PC-9 (cell line): ENCODE data around the gene YTHDC1. TPM values are rescaled to one million over a fixed set of nuclear protein-coding genes. Genes with fewer than 3 reads are reported as not detected.

Experiments used
- BruUV-seq: library from RNA; stranded (reverse); fragments of 400-500 nt; replicated peaks from 2 replicates; lab custom pipeline; 2021; lab: Mats Ljungman, UMichigan
- CTCF ChIA-PET: fragments of 300-600 bp; sonication (Branson Sonifier 250); formaldehyde crosslinking; loops from one replicate; lab custom pipeline; 2022; ENCODE audit warnings: antibody characterized with exemption; lab: Charles Lee
- POLR2A ChIA-PET: fragments of 300-600 bp; sonication (Branson Sonifier 250); formaldehyde crosslinking; loops from one replicate; lab custom pipeline; 2022; ENCODE audit warnings: antibody characterized with exemption; ENCODE audit not compliant: unreplicated experiment; lab: Charles Lee
- DNase-seq, 2 experiments: peaks; one replicate each; pipeline versions ENCODE4 v3.0.0 to v3.0.0-alpha.2; 2015 to 2022; ENCODE audit warnings: mixed read lengths in 1 of 2
- H2AFZ ChIP-seq: fragments of 200-600 bp; sonication (generic); 2 replicates; pipeline ENCODE4 v1.8.1; 2017; ENCODE audit warnings: antibody characterized with exemption
- H3F3A ChIP-seq: fragments of 200-600 bp; sonication (generic); 2 replicates; pipeline ENCODE4 v1.8.1; 2017; ENCODE audit warnings: antibody characterized with exemption, mild to moderate bottlenecking, low read depth; ENCODE audit not compliant: insufficient read depth
- H3K27ac ChIP-seq: fragments of 200-600 bp; sonication (generic); 2 replicates; pipeline ENCODE4 v1.6.1; 2016; ENCODE audit warnings: mixed run types
- H3K27me3 ChIP-seq: fragments of 200-600 bp; sonication (generic); 2 replicates; pipeline ENCODE4 v1.6.1; 2016; ENCODE audit warnings: low read depth, mixed run types; ENCODE audit not compliant: insufficient read depth
- H3K36me3 ChIP-seq: fragments of 200-600 bp; sonication (generic); 2 replicates; pipeline ENCODE4 v1.6.1; 2016; ENCODE audit warnings: low read depth, mixed run types
- H3K4me1 ChIP-seq: fragments of 200-600 bp; sonication (generic); replicated peaks from 2 replicates; pipeline ENCODE4 v1.6.1; 2016; ENCODE audit warnings: mixed run types; ENCODE audit not compliant: insufficient read depth
- H3K4me2 ChIP-seq: fragments of 200-600 bp; sonication (generic); 2 replicates; pipeline ENCODE4 v1.6.1; 2017; ENCODE audit warnings: mixed run types
- H3K4me3 ChIP-seq: fragments of 200-600 bp; sonication (generic); 2 replicates; pipeline ENCODE4 v1.6.1; 2016; ENCODE audit warnings: mixed run types
- H3K79me2 ChIP-seq: fragments of 200-600 bp; sonication (generic); 2 replicates; pipeline ENCODE4 v1.6.1; 2017; ENCODE audit warnings: low read depth, mixed run types
- H3K9me2 ChIP-seq: fragments of 200-600 bp; sonication (generic); 2 replicates; pipeline ENCODE4 v1.8.1; 2017; ENCODE audit warnings: mild to moderate bottlenecking; ENCODE audit not compliant: insufficient read depth
- H3K9me3 ChIP-seq: fragments of 200-600 bp; sonication (generic); 2 replicates; pipeline ENCODE4 v1.8.1; 2016; ENCODE audit warnings: low read depth; ENCODE audit not compliant: insufficient read depth
- H4K20me1 ChIP-seq: fragments of 200-600 bp; sonication (generic); 2 replicates; pipeline ENCODE4 v1.8.1; 2017; ENCODE audit not compliant: insufficient read depth
- CTCF ChIP-seq: fragments of 200-600 bp; sonication (generic); conservative IDR thresholded peaks from 2 replicates; pipeline ENCODE4 v1.6.1; 2017; ENCODE audit warnings: mixed run types, antibody characterized with exemption, mild to moderate bottlenecking, moderate library complexity
- EZH2 ChIP-seq: fragments of 200-600 bp; sonication (generic); IDR thresholded peaks from 2 replicates; pipeline ENCODE4 v1.8.0; 2017; ENCODE audit warnings: antibody characterized with exemption, low read depth
- intact Hi-C: fragments of 100-400 bp; cut with micrococcal nuclease; formaldehyde crosslinking; loops from one replicate; pipeline ENCODE4 v1.10.0; 2022; ENCODE audit not compliant: unreplicated experiment
- total RNA-seq: library from RNA; stranded (reverse); gene quantifications from 2 replicates; pipeline ENCODE4 v1.2.3, GENCODE V29; 2021

Gene YTHDC1
- total RNA-seq, 1 experiment from 2014 or later = 83.6 TPM

GRCh38 chr4:68278029-68278428 is 71.9 kb downstream of the YTHDC1 start:
- H3K27ac ChIP-seq = no peak overlapping the region
- POLR2A ChIA-PET = no interaction called here

GRCh38 chr4:68277627-68278026 is 72.3 kb downstream of the YTHDC1 start:
- no TSS peak for BruUV-seq

More at GRCh38 chr4:68278029-68278428, 71.9 kb downstream of the YTHDC1 start:
- CTCF ChIA-PET = no interaction called here
- Histone ChIP-seq H3K27me3 (no peaks in the 10 kb centered on the region), H3K9me3 (no peaks in the 10 kb centered on the region), H3K9me2 (no peaks in the 10 kb centered on the region), H2AFZ (no peak overlapping the region), H4K20me1 (no peaks in the 10 kb centered on the region), H3K4me1 (no peaks in the 10 kb centered on the region), H3K4me3 (no peak overlapping the region), H3F3A (no peaks in the 10 kb centered on the region), H3K36me3 (no peaks in the 10 kb centered on the region), H3K4me2 (no peak overlapping the region), H3K79me2 (no peaks in the 10 kb centered on the region)
- no peak for DNase-seq
- no TSS peak for BruUV-seq
- TF ChIP-seq EZH2 = no peak
- no peak for TF ChIP-seq CTCF
- intact Hi-C loops = no loop called here

GRCh38 chr4:68272860-68273259 is 77.0 kb downstream of the YTHDC1 start:
- Histone ChIP-seq H4K20me1 (no peaks in the 10 kb centered on the region), H3K9me2 (no peaks in the 10 kb centered on the region), H3K4me2 (no peak overlapping the region), H3K36me3 (no peaks in the 10 kb centered on the region), H3F3A (no peaks in the 10 kb centered on the region), H3K79me2 (no peaks in the 10 kb centered on the region), H3K9me3 (no peaks in the 10 kb centered on the region), H3K4me3 (no peak overlapping the region), H3K27me3 (no peaks in the 10 kb centered on the region), H3K4me1 (no peaks in the 10 kb centered on the region), H2AFZ (no peak overlapping the region), H3K27ac (no peak overlapping the region)
- ChIA-PET POLR2A (no interaction called here), CTCF (interaction anchor here (1.0 kb wide), 1 partner anchor 103 kb away, joined by 3 read pairs; no protein-coding TSS in a partner anchor)
- BruUV-seq = no TSS peak
- TF ChIP-seq CTCF (no peak), EZH2 (no peak)
- intact Hi-C loops = loop anchor here (1.0 to 5.0 kb wide), 2 partner anchors 103 to 899 kb away; no protein-coding TSS in a partner anchor
- no peak for DNase-seq

More at GRCh38 chr4:68277627-68278026, 72.3 kb downstream of the YTHDC1 start:
- Histone ChIP-seq H3K4me3 (no peak overlapping the region), H3K27me3 (no peaks in the 10 kb centered on the region), H3K9me2 (no peaks in the 10 kb centered on the region), H3K79me2 (no peaks in the 10 kb centered on the region), H3K9me3 (no peaks in the 10 kb centered on the region), H3K27ac (no peak overlapping the region), H3K4me2 (no peak overlapping the region), H3K36me3 (no peaks in the 10 kb centered on the region), H2AFZ (no peak overlapping the region), H3K4me1 (no peaks in the 10 kb centered on the region), H4K20me1 (no peaks in the 10 kb centered on the region), H3F3A (no peaks in the 10 kb centered on the region)
- POLR2A ChIA-PET = no interaction called here
- CTCF ChIA-PET = no interaction called here
- intact Hi-C loops = no loop called here
- no peak for DNase-seq
- TF ChIP-seq CTCF (no peak), EZH2 (no peak)
